T1000 (cell line): ENCODE data around the gene ELOVL1.

ENCODE experiments used
- DNase-seq: peaks from one replicate; lab custom pipeline; 2025; ENCODE audit warnings: mixed read lengths; lab: John Stamatoyannopoulos, UW

ELOVL1 gene

DNA sequence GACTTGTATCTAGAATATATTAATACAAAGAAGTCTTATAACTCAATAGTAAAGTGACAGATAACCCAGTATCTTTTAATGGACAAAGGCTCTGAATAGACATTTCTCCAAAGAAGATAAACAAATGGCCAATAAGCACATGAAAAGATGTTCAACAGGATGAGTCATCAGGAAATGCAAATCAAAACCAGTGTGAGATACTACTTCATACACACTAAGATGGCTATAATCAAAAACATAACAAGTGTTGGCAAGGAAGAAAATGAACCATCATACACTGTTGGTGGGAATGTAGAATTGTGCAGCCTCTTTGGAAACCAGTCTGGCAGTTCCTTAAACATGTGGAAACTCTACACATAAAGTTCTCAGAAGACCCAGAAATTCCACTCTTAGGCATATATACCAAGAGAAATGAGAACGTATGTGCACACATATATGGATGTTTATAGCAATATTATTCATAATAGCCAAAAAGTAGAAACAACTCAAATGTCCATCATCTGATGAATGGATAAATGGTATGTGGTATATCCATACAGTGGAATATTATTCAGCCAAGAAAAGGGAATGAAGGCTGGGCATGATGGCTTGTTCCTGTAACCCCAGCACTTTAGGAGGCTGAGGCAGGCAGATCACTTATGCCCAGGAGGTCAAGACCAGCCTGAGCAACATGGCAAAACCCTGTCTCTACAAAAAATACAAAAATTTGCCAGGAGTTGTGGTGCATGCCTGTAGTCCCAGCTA is 40.1 kb downstream of the ELOVL1 start:
- DNase-seq = no peak

DNA sequence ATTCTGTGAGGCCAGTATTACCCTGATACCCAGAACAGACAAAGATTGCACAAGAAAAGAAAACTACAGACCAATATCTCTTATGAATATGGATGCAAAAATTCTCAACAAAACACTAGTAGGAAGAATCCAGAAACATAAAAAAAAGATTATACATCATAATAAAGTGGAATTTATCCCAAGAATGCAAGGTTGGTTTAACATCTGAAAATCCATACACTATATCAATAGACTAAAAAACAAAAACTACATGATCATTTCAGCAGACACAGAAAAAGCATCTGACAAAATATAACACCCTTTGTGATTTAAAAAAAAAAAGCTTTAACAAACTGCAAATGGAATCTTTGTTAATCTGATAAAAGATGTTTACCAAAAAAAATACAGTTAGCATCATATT is 42.4 kb downstream of the ELOVL1 start:
- DNase-seq = no peak

DNA sequence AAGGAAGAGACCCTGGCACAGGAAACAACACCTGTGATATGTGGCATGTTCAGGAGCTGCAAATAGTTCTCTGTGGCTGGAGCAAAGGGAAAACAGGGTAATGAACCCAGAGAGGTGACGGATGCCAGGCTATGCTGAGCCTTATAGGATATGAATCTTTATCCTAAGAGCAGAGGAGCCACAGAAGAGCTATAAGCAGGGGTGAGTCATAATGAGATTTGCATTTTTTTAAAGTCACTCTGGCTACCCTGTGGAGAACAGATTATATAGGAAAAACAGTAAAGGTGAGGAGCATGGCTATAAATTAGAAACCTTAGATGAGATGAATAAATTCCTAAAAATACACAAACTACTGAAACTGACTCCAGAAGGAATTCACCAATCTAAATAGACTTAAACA is 43.0 kb downstream of the ELOVL1 start:
- DNase-seq = no peak

DNA sequence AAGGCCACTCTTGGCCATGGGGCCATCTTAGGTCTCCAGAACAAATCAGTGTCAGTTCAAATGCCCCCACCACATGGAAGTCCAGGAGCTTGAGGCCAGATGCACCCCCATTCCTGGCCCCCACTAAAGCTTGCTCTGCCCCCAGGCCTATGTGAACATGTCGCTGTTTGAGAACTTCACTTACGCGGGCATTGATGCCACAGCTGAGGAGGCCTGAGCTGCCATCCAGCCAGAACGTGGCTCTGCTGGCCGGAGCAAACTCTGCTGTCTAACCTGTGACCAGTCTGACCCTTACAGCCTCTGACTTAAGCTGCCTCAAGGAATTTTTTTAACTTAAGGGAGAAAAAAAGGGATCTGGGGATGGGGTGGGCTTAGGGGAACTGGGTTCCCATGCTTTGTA is 45.3 kb downstream of the ELOVL1 start:
- DNase-seq = no peak

DNA sequence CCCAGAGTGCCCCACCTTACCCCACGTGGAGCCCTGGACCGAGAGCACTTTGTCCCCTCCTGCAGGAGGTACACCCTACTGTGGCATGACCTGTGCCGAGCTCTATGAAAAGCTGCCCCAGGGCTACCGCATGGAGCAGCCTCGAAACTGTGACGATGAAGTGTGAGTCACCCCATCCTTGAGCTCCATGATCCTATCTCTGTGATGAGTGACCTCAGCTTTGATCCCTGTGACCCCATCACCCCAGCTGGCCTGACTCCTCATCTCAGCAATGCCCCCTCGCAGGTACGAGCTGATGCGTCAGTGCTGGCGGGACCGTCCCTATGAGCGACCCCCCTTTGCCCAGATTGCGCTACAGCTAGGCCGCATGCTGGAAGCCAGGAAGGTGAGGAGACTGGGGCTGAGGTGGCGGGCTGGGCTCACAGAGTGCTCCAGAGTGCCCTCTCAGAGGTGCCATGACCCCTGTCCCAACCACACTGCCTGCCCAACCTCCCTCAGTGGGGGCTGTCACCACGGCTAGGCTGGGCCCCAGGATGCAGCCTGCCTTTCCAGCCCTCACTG is 46.4 kb downstream of the ELOVL1 start:
- no peak for DNase-seq

DNA sequence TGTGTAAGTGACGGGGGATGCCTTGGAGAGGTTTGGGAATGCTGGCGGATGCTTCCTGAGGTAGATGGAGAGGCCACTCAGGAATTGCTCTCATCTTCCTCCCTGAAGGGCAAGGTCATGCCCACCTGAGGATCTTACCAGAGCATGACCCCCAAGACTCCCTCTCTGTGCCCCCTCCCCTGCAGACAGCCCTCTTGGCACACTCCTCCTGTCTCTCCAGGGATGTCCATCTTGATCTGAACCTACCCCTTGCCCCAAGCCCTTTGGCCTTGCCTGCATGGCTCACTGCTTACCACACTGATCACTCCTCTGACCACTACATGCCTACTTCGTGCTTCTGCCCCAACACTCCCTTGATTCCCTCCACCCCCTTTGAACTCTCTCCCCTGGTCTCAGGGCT is 48.0 kb downstream of the ELOVL1 start:
- no peak for DNase-seq

DNA sequence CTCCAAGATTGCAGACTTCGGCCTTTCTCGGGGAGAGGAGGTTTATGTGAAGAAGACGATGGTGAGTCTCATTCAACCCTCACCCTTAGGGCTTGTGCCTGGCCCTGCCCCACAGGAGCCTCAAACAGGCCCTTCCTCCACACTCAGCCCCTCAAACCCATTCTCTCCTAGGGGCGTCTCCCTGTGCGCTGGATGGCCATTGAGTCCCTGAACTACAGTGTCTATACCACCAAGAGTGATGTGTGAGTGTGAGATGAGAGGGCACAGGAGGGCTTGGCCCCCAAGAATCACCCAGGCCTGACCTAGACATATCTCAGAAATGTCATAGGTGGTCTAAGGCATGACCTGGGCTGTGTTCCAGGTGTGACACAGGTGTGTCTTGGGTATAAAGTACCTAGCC is 48.5 kb downstream of the ELOVL1 start:
- no peak for DNase-seq

DNA sequence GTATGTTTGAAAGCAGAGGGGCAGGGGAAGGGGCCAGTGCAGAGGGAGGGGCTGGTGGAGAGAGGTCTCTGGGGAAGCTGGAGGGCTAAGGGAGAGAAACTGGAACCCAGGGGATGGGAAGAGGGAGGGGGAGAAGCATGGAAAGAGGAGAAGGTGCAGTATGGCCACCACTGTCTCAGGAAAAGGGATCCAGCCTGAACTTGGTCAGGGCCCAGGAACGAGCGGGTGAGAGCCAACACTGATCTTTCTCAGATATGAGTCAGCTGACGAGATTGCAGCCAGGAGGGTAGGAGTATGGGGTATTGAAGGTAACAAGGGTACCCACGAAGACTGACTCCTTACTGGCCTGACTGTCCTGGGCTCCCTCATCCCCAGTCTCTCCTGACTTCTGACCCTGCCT is 49.0 kb downstream of the ELOVL1 start:
- DNase-seq = no peak

DNA sequence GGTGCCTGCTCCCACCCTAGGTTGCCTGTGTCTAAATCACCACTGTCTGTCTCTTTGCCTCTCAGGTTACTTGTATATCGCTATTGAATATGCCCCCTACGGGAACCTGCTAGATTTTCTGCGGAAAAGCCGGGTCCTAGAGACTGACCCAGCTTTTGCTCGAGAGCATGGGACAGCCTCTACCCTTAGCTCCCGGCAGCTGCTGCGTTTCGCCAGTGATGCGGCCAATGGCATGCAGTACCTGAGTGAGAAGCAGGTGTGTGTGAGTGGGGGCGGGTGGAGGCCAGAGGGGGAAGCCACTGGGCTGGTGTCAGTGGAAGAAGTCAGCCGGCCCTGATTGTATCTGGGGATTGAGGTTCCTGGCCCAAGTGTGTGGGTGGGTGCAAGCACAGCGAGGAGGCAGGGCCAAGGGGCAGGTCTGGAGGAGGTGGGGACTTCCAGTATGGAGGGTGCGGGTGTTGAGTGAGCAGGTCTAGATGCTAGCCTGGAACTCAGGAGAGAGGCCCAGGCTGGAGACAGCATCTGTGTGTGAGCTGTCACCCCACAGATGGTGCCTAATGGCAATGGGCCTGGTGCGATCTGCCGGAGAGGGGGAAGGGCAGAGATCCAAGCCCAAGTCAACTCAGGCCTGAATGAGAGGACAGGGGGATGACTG is 49.9 kb downstream of the ELOVL1 start:
- no peak for DNase-seq

DNA sequence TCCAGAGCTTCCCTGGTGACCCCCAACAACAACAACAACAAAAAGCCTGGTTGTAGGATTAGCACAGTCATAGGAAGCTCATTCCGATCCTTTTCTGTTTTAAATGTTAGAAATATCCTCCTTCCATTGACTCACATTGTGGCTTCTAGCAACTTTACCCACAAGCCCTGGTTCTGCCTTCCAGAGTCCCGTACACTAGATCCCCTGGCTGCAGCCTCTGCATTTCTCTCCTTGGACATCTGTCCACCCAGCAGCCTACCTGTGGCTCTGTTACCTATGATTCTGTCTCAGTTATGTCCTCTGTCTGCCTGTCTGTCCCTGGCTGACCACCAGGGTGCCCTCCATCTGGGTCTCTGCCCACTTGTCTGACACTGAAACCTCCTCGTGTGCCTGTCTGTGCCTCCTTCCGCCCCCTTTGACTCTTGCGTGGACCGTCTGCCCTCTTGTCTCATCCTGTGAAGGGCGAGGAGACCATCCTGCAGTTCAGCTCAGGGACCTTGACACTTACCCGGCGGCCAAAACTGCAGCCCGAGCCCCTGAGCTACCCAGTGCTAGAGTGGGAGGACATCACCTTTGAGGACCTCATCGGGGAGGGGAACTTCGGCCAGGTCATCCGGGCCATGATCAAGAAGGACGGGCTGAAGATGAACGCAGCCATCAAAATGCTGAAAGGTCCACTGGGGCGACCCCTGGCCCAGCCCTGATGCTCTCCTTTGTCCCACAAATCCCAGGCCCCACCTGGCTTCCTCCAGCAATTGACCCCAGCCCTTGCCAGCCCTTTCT is 50.9 kb downstream of the ELOVL1 start:
- no peak for DNase-seq

DNA sequence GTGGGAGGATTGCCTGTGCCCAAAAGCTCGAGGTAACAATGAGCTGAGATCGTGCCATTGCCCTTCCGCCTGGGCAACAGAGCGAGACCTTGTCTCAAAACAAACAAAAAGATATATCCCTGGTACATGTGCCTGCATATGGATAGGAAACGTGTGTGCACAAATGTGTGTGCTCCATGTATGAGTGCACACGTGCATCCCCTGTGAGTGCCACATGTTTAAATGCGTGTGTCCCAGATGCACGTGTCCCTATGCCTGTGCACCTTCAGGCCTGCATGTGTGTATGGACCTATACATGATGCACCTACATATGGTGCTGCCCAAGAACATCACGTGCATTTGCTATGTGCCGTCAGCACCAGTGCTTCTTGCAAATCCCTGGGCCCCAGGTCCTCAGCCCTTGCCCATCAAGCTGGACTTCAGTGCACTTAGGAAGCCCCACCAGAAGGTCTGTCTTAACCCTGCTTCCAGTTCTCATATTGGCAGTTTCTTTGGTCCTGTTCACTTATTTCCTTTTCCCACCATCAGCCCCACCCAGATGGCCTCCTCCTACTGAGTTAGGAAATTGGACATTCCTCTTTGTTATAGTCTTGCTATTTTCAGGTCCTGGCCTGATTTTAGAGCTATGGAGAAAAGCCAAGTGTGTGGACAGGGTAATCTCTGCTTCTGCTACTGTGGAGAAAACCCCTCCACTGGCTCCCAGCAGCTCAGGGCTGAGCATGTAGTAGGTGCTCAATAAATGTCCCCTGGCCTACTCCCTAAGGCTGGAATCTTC is 51.7 kb downstream of the ELOVL1 start:
- no peak for DNase-seq

DNA sequence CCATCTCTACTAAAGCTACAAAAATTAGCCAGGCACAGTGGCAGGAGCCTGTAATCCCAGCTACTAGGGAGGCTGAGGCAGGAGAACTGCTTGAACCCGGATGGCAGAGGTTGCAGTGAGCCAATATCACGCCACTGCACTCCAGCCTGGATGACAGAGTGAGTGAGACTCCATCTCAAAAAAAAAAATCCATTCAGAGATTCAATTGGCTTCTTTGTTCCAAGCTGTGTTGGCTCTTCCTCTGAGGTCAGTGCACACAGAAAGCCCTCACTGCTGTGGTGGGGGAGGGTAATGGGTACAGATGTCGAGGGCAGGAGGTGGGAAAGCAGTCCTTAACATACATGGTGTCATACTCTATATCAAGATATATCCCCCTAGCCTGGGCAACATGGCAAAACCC is 52.3 kb downstream of the ELOVL1 start:
- no peak for DNase-seq

DNA sequence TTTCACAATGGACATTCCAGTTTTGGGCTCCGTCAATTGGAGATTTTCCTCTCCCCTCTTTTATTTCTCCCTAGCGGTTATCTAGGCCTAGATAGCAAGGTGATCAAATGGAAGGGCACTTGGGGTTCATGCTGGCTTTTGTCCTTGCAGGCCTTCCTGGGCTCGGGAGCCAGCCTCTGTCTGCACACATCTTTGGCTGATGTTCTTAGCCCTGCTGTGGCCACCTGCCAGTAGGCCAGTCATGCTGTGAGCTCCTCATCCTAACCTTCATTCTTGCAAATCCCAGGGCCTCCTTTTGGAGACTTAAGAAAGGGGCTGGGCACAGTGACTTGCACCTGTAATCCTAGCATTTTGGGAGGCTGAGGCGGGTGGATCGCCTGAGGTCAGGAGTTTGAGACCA is 53.6 kb downstream of the ELOVL1 start:
- DNase-seq = no peak

DNA sequence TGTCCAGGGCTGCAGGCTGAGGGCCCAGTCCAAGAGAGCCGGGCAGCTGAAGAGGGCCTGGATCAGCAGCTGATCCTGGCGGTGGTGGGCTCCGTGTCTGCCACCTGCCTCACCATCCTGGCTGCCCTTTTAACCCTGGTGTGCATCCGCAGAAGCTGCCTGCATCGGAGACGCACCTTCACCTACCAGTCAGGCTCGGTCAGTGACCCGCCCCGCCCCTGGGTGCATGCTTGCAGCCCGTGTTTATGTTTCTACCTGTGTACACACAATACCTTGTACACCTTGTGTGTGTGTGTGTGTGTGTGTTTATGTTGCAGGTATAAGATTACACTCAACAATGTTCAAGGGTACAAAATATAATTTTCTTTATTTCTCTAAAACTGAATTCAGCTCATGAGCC is 54.0 kb downstream of the ELOVL1 start:
- no peak for DNase-seq
